Measurements from ENCODE around the gene TUBA1B. TPM values are rescaled to one million over a fixed set of nuclear protein-coding genes. Genes with fewer than 3 reads are reported as not detected.
A peak's percentile ranks its signal among the peaks of the same experiment; 100 is the strongest.
"Not testable (repeated sequence)": the region's sequence is repeated elsewhere in the genome, so short reads cannot be mapped to it uniquely, and the experiment has no call there.

TUBA1B gene
- total RNA-seq, 3 donors from 2014 or later (not counting 1 experiment from before 2014, with no cell fraction given): 147 to 185 (median 178) TPM

DNA sequence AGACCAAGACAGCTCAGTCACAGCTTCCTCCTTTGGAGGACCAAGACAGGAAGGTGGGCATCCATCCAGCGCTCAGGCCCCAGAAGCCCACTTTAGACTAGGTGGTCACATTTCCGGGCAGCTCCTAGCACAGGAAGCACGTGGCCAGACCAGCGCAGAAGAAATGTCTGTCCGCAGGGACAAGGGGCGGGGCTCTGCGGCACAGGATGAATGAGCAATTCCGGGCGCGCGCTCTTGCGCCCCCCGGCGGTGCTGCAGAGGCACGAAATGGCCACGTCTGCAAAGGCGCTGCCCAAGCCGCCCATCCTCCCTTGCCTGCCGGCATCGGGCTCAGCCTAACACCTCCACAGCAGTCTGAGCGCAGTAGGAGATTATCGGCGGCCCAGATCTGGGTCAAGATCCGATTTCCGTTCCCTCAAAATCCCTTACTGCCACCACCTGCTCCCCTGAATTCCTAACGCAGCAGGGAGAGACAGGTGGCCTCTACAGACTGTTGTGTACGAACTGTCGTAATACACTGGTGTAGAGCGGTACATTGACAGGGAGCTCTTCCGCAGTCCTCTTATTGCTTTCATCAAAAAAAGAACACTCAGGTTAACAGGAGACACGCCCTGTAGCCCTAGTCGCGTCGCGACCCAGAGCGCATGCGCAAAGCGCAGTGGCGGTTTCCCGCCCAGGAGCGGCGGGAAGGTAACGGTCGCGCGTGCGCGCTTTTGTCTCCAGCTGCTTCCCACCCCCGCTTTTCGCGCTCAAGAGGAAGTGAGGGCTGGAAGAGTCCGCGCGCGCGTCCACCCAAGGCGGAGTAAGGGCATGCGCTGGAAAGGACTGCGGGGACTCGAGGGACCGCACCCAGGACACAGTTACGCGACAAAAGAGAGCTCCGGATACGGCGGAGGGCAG, 794 bp downstream of the TUBA1B start:
- Histone ChIP-seq H3K27ac (ENCODE audit: low read length) (peak overlapping the region; percentile 86), H3K9me3 (ENCODE audit: control insufficient read depth, insufficient read depth, low read length) (no peaks in the 10 kb centered on the region), H3K36me3 (ENCODE audit: control insufficient read depth, insufficient read depth, low read length) (peaks cover 26% of the 10 kb centered on the region), H3K4me3 (ENCODE audit: low read length) (peak overlapping the region; percentile 81), H3K4me1 (ENCODE audit: control insufficient read depth, insufficient read depth, low read length) (peaks cover 15% of the 10 kb centered on the region), H3K27me3 (ENCODE audit: control insufficient read depth, insufficient read depth, low read length) (no peaks in the 10 kb centered on the region)
- H3K4me3 Mint-ChIP-seq: peak overlapping the region; percentile 96
- under 1% methylated on average over 66 of the region's 66 CpGs for WGBS (ENCODE audit: insufficient coverage)
- no peaks in the 10 kb centered on the region for H3K27me3 Mint-ChIP-seq (ENCODE audit: low read depth in 2 of 2)
- peaks cover 34 to 37% of the 10 kb centered on the region in 2 donors for H3K4me1 Mint-ChIP-seq
- peaks cover 6% of the 10 kb centered on the region for H3K36me3 Mint-ChIP-seq
- peak; percentile 93 for TF ChIP-seq CTCF (IDR thresholded peaks at IDR 0.05)
- H3K27ac Mint-ChIP-seq: peak overlapping the region; percentile 95 to 97
- no peaks in the 10 kb centered on the region for H3K9me3 Mint-ChIP-seq
- intact Hi-C loops (cut with micrococcal nuclease): loop anchor here (1.0 to 2.0 kb wide), 6 partner anchors 20 to 112 kb away; partner anchors contain the start of genes LMBR1L, PRKAG1 and TUBA1A
- ATAC-seq: peak; percentile 72 to 90 (median 77)
- DNase-seq: peak; percentile 90 to 98

GRCh38 chr12:49129332-49130150, 1.7 kb downstream of the TUBA1B start:
- DNase-seq: peak in 1 of 2 donors; percentile 13
- H3K9me3 ChIP-seq (ENCODE audit: control insufficient read depth, insufficient read depth, low read length): no peaks in the 10 kb centered on the region

DNA sequence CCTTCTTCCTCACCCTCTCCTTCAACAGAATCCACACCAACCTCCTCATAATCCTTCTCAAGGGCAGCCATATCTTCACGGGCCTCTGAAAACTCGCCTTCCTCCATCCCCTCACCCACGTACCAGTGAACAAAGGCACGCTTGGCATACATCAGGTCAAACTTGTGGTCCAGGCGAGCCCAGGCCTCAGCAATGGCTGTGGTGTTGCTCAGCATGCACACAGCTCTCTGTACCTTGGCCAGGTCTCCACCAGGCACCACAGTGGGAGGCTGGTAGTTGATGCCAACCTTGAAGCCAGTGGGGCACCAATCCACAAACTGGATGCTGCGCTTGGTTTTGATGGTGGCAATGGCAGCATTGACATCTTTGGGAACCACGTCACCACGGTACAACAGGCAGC, 3.2 kb downstream of the TUBA1B start:
- H3K27ac ChIP-seq (ENCODE audit: low read length); intact Hi-C loops (cut with micrococcal nuclease); ATAC-seq; H3K9me3 ChIP-seq (ENCODE audit: control insufficient read depth, insufficient read depth, low read length); H3K4me3 ChIP-seq (ENCODE audit: low read length); H3K27me3 Mint-ChIP-seq (ENCODE audit: low read depth in 2 of 2); DNase-seq; H3K9me3 Mint-ChIP-seq; H3K4me3 Mint-ChIP-seq; H3K36me3 Mint-ChIP-seq; H3K27me3 ChIP-seq (ENCODE audit: control insufficient read depth, insufficient read depth, low read length): not testable (repeated sequence)
- Histone ChIP-seq H3K4me1 (ENCODE audit: control insufficient read depth, insufficient read depth, low read length) (peaks cover 15% of the 10 kb centered on the region), H3K36me3 (ENCODE audit: control insufficient read depth, insufficient read depth, low read length) (peaks cover 26% of the 10 kb centered on the region)
- peaks cover 34 to 37% of the 10 kb centered on the region in 2 donors for H3K4me1 Mint-ChIP-seq
- H3K27ac Mint-ChIP-seq: peak overlapping the region; percentile 64 to 73
- 100% methylated on average over 1 of the region's 8 CpGs for WGBS (ENCODE audit: insufficient coverage)

More at GRCh38 chr12:49129332-49130150, 1.7 kb downstream of the TUBA1B start:
- 52% methylated on average over 15 of the region's 18 CpGs for WGBS (ENCODE audit: insufficient coverage)
- Histone ChIP-seq H3K36me3 (ENCODE audit: control insufficient read depth, insufficient read depth, low read length) (peaks cover 26% of the 10 kb centered on the region), H3K27me3 (ENCODE audit: control insufficient read depth, insufficient read depth, low read length) (no peaks in the 10 kb centered on the region), H3K4me3 (ENCODE audit: low read length) (peak overlapping the region; percentile 81), H3K27ac (ENCODE audit: low read length) (peak overlapping the region; percentile 86), H3K4me1 (ENCODE audit: control insufficient read depth, insufficient read depth, low read length) (peaks cover 15% of the 10 kb centered on the region)
- no peak for ATAC-seq
- peak overlapping the region; percentile 95 to 97 for H3K27ac Mint-ChIP-seq
- no peak for TF ChIP-seq CTCF (IDR thresholded peaks at IDR 0.05)
- H3K36me3 Mint-ChIP-seq: peaks cover 6% of the 10 kb centered on the region
- intact Hi-C loops (cut with micrococcal nuclease): loop anchor here (1.0 to 2.0 kb wide), 6 partner anchors 19 to 111 kb away; partner anchors contain the start of genes LMBR1L, PRKAG1 and TUBA1A
- peaks cover 34 to 37% of the 10 kb centered on the region in 2 donors for H3K4me1 Mint-ChIP-seq
- no peaks in the 10 kb centered on the region for H3K27me3 Mint-ChIP-seq (ENCODE audit: low read depth in 2 of 2)
- H3K4me3 Mint-ChIP-seq: peak overlapping the region; percentile 96
- no peaks in the 10 kb centered on the region for H3K9me3 Mint-ChIP-seq

All from natural killer cell (primary cell).